Measurements from ENCODE around the gene PDZRN4. TPM values are rescaled to one million over a fixed set of nuclear protein-coding genes. Genes with fewer than 3 reads are reported as not detected.
"Not testable (repeated sequence)": the region's sequence is repeated elsewhere in the genome, so short reads cannot be mapped to it uniquely, and the experiment has no call there.

The PDZRN4 gene
- total RNA-seq, 1 experiment from 2014 or later, result not detected

GRCh38 chr12:41605545-41606305 lies 417.6 kb downstream of the PDZRN4 start:
- Histone ChIP-seq H3K36me3 (ENCODE audit: insufficient read depth, low read length, poor library complexity, severe bottlenecking) (no peaks in the 10 kb centered on the region), H3K9me3 (ENCODE audit: low read depth, low read length, poor library complexity, severe bottlenecking) (no peaks in the 10 kb centered on the region), H3K4me3 (ENCODE audit: low read depth, low read length, poor library complexity, severe bottlenecking) (no peak overlapping the region), H3K27me3 (replicated peaks; ENCODE audit: insufficient read depth, low read depth, low read length, poor library complexity) (no peaks in the 10 kb centered on the region), H3K27ac (ENCODE audit: low read depth, low read length, poor library complexity, severe bottlenecking) (peak overlapping the region; percentile 3), H3K4me1 (ENCODE audit: insufficient read depth, low read length, poor library complexity, severe bottlenecking) (peaks cover 30% of the 10 kb centered on the region)
- TF ChIP-seq CTCF (conservative IDR thresholded peaks at IDR 0.05; ENCODE audit: low read depth, low read length), result no peak
- TF ChIP-seq EZH2 (IDR thresholded peaks at IDR 0.05; ENCODE audit: borderline replicate concordance, low read depth, low read length, poor library complexity, severe bottlenecking), result no peak
- BruUV-seq (replicated peaks), result no TSS peak
- ChIA-PET CTCF (no interaction called here), POLR2A (ENCODE audit: low non-redundant PET) (no interaction called here)
- intact Hi-C loops (cut with micrococcal nuclease; ENCODE audit: unreplicated experiment), result no loop called here
- DNase-seq (ENCODE audit: low spot score), result peak; percentile 77

- DNase-seq (ENCODE audit: low spot score), result peak; percentile 13
- no peak for TF ChIP-seq CTCF (conservative IDR thresholded peaks at IDR 0.05; ENCODE audit: low read depth, low read length)
- TF ChIP-seq EZH2 (IDR thresholded peaks at IDR 0.05; ENCODE audit: borderline replicate concordance, low read depth, low read length, poor library complexity, severe bottlenecking), result no peak
- Histone ChIP-seq H3K27me3 (replicated peaks; ENCODE audit: insufficient read depth, low read depth, low read length, poor library complexity) (no peaks in the 10 kb centered on the region), H3K4me3 (ENCODE audit: low read depth, low read length, poor library complexity, severe bottlenecking) (no peak overlapping the region), H3K36me3 (ENCODE audit: insufficient read depth, low read length, poor library complexity, severe bottlenecking) (no peaks in the 10 kb centered on the region), H3K27ac (ENCODE audit: low read depth, low read length, poor library complexity, severe bottlenecking) (no peak overlapping the region), H3K9me3 (ENCODE audit: low read depth, low read length, poor library complexity, severe bottlenecking) (no peaks in the 10 kb centered on the region), H3K4me1 (ENCODE audit: insufficient read depth, low read length, poor library complexity, severe bottlenecking) (peaks cover 30% of the 10 kb centered on the region)
- ChIA-PET CTCF (no interaction called here), POLR2A (ENCODE audit: low non-redundant PET) (no interaction called here)
- intact Hi-C loops (cut with micrococcal nuclease; ENCODE audit: unreplicated experiment), result no loop called here
- BruUV-seq (replicated peaks), result no TSS peak
Measured at GRCh38 chr12:41606468-41607445, 418.6 kb downstream of the PDZRN4 start.

GRCh38 chr12:41612892-41613557 lies 424.9 kb downstream of the PDZRN4 start:
- Histone ChIP-seq H3K27me3 (replicated peaks; ENCODE audit: insufficient read depth, low read depth, low read length, poor library complexity) (no peaks in the 10 kb centered on the region), H3K4me1 (ENCODE audit: insufficient read depth, low read length, poor library complexity, severe bottlenecking) (no peaks in the 10 kb centered on the region), H3K36me3 (ENCODE audit: insufficient read depth, low read length, poor library complexity, severe bottlenecking) (no peaks in the 10 kb centered on the region), H3K27ac (ENCODE audit: low read depth, low read length, poor library complexity, severe bottlenecking) (no peak overlapping the region), H3K9me3 (ENCODE audit: low read depth, low read length, poor library complexity, severe bottlenecking) (no peaks in the 10 kb centered on the region), H3K4me3 (ENCODE audit: low read depth, low read length, poor library complexity, severe bottlenecking) (no peak overlapping the region)
- TF ChIP-seq CTCF (conservative IDR thresholded peaks at IDR 0.05; ENCODE audit: low read depth, low read length) (no peak), EZH2 (IDR thresholded peaks at IDR 0.05; ENCODE audit: borderline replicate concordance, low read depth, low read length, poor library complexity, severe bottlenecking) (no peak)
- CTCF ChIA-PET, result no interaction called here
- intact Hi-C loops (cut with micrococcal nuclease; ENCODE audit: unreplicated experiment), result no loop called here
- no TSS peak for BruUV-seq (replicated peaks)
- POLR2A ChIA-PET (ENCODE audit: low non-redundant PET), result no interaction called here
- no peak for DNase-seq (ENCODE audit: low spot score)

- H3K27ac ChIP-seq (ENCODE audit: low read depth, low read length, poor library complexity, severe bottlenecking); intact Hi-C loops (cut with micrococcal nuclease; ENCODE audit: unreplicated experiment); H3K36me3 ChIP-seq (ENCODE audit: insufficient read depth, low read length, poor library complexity, severe bottlenecking); BruUV-seq (replicated peaks); H3K27me3 ChIP-seq (replicated peaks; ENCODE audit: insufficient read depth, low read depth, low read length, poor library complexity); POLR2A ChIA-PET (ENCODE audit: low non-redundant PET); DNase-seq (ENCODE audit: low spot score); H3K9me3 ChIP-seq (ENCODE audit: low read depth, low read length, poor library complexity, severe bottlenecking); CTCF ChIA-PET; H3K4me3 ChIP-seq (ENCODE audit: low read depth, low read length, poor library complexity, severe bottlenecking); H3K4me1 ChIP-seq (ENCODE audit: insufficient read depth, low read length, poor library complexity, severe bottlenecking): not testable (repeated sequence)
Measured at GRCh38 chr12:41615174-41615573, 427.1 kb downstream of the PDZRN4 start.
